Adipocyte (in vitro differentiated cells): ENCODE data around the gene OSTM1.

Experiments
- DNase-seq: peaks from one replicate; pipeline ENCODE4 v3.0.0-alpha.2; 2015; ENCODE audit warnings: low read depth
- H3K27me3 ChIP-seq: replicated peaks from 2 replicates; pipeline ENCODE4 v1.7.0; 2013; ENCODE audit warnings: mild to moderate bottlenecking, low read length, moderate library complexity; ENCODE audit not compliant: control insufficient read depth, insufficient read depth
- H3K36me3 ChIP-seq: 2 replicates; pipeline ENCODE4 v1.7.0; 2013; ENCODE audit warnings: low read length, mild to moderate bottlenecking, moderate library complexity; ENCODE audit not compliant: control insufficient read depth, insufficient read depth, severe bottlenecking
- H3K4me1 ChIP-seq: 2 replicates; pipeline ENCODE4 v1.7.0; 2013; ENCODE audit warnings: mild to moderate bottlenecking, low read length, moderate library complexity; ENCODE audit not compliant: control insufficient read depth, insufficient read depth
- H3K4me3 ChIP-seq: 2 replicates; pipeline ENCODE4 v1.7.0; 2013; ENCODE audit warnings: mild to moderate bottlenecking, low read length, moderate library complexity
- H3K9ac ChIP-seq: 2 replicates; pipeline ENCODE4 v1.7.0; 2013; ENCODE audit warnings: mild to moderate bottlenecking, low read length, moderate library complexity
- H3K9me3 ChIP-seq: 2 replicates; pipeline ENCODE4 v1.7.0; 2013; ENCODE audit warnings: mild to moderate bottlenecking, low read length, moderate library complexity; ENCODE audit not compliant: control insufficient read depth

OSTM1 gene

GRCh38 chr6:108116546-108117426 lies 42.2 kb upstream of the OSTM1 start:
- H3K9ac ChIP-seq, result no peak overlapping the region
- peaks cover 56% of the 10 kb centered on the region for H3K27me3 ChIP-seq
- no peaks in the 10 kb centered on the region for H3K9me3 ChIP-seq
- peak overlapping the region; percentile 80 for H3K4me3 ChIP-seq
- H3K4me1 ChIP-seq, result peaks cover 25% of the 10 kb centered on the region
- no peaks in the 10 kb centered on the region for H3K36me3 ChIP-seq
- no peak for DNase-seq

GRCh38 chr6:108115598-108116058 lies 41.1 kb upstream of the OSTM1 start:
- H3K9ac ChIP-seq, result no peak overlapping the region
- no peaks in the 10 kb centered on the region for H3K9me3 ChIP-seq
- no peak for DNase-seq
- peaks cover 25% of the 10 kb centered on the region for H3K4me1 ChIP-seq
- no peaks in the 10 kb centered on the region for H3K36me3 ChIP-seq
- H3K27me3 ChIP-seq, result peaks cover 45% of the 10 kb centered on the region
- peak overlapping the region; percentile 81 for H3K4me3 ChIP-seq

- Histone ChIP-seq H3K9me3 (no peaks in the 10 kb centered on the region), H3K9ac (peak overlapping the region; percentile 57), H3K36me3 (no peaks in the 10 kb centered on the region), H3K27me3 (peaks cover 39% of the 10 kb centered on the region), H3K4me3 (peak overlapping the region; percentile 81), H3K4me1 (peaks cover 25% of the 10 kb centered on the region)
- peak; percentile 45 for DNase-seq
Measured at GRCh38 chr6:108114841-108115597, 40.5 kb upstream of the OSTM1 start.

- DNase-seq, result peak; percentile 86
- Histone ChIP-seq H3K27me3 (peaks cover 30% of the 10 kb centered on the region), H3K9ac (no peak overlapping the region), H3K4me1 (peaks cover 23% of the 10 kb centered on the region), H3K4me3 (peak overlapping the region; percentile 68), H3K9me3 (no peaks in the 10 kb centered on the region), H3K36me3 (no peaks in the 10 kb centered on the region)
Measured at GRCh38 chr6:108113557-108114519, 39.3 kb upstream of the OSTM1 start.

- Histone ChIP-seq H3K9ac (no peak overlapping the region), H3K36me3 (no peaks in the 10 kb centered on the region), H3K27me3 (no peaks in the 10 kb centered on the region), H3K4me1 (peaks cover 22% of the 10 kb centered on the region), H3K4me3 (no peak overlapping the region), H3K9me3 (no peaks in the 10 kb centered on the region)
- no peak for DNase-seq
Measured at GRCh38 chr6:108108374-108108773, 33.8 kb upstream of the OSTM1 start.

- Histone ChIP-seq H3K9me3 (no peaks in the 10 kb centered on the region), H3K4me1 (peaks cover 20% of the 10 kb centered on the region), H3K27me3 (no peaks in the 10 kb centered on the region), H3K9ac (no peak overlapping the region), H3K4me3 (no peak overlapping the region), H3K36me3 (no peaks in the 10 kb centered on the region)
- no peak for DNase-seq
Measured at GRCh38 chr6:108107102-108107501, 32.6 kb upstream of the OSTM1 start.

- no peak for DNase-seq
- H3K4me1 ChIP-seq, result peaks cover 20% of the 10 kb centered on the region
- no peak overlapping the region for H3K9ac ChIP-seq
- no peaks in the 10 kb centered on the region for H3K9me3 ChIP-seq
- no peaks in the 10 kb centered on the region for H3K27me3 ChIP-seq
- no peak overlapping the region for H3K4me3 ChIP-seq
- no peaks in the 10 kb centered on the region for H3K36me3 ChIP-seq
Measured at GRCh38 chr6:108106694-108107093, 32.2 kb upstream of the OSTM1 start.

GRCh38 chr6:108106261-108106660 lies 31.7 kb upstream of the OSTM1 start:
- Histone ChIP-seq H3K4me3 (no peak overlapping the region), H3K4me1 (peaks cover 20% of the 10 kb centered on the region), H3K9me3 (no peaks in the 10 kb centered on the region), H3K9ac (no peak overlapping the region), H3K36me3 (no peaks in the 10 kb centered on the region), H3K27me3 (no peaks in the 10 kb centered on the region)
- no peak for DNase-seq

- peak; percentile 35 for DNase-seq
- Histone ChIP-seq H3K36me3 (no peaks in the 10 kb centered on the region), H3K9ac (no peak overlapping the region), H3K9me3 (no peaks in the 10 kb centered on the region), H3K27me3 (peaks cover 5% of the 10 kb centered on the region), H3K4me1 (peaks cover 20% of the 10 kb centered on the region), H3K4me3 (peak overlapping the region; percentile 11)
Measured at GRCh38 chr6:108105571-108105970, 31.0 kb upstream of the OSTM1 start.

GRCh38 chr6:108102965-108103364 lies 28.4 kb upstream of the OSTM1 start:
- DNase-seq, result no peak
- Histone ChIP-seq H3K9me3 (no peaks in the 10 kb centered on the region), H3K4me3 (no peak overlapping the region), H3K4me1 (peaks cover 20% of the 10 kb centered on the region), H3K27me3 (peaks cover 5% of the 10 kb centered on the region), H3K36me3 (no peaks in the 10 kb centered on the region), H3K9ac (no peak overlapping the region)
